Ascending aorta (tissue), 2 donors: ENCODE measurements around the gene TUBB3. TPM values are rescaled to one million over a fixed set of nuclear protein-coding genes. Genes with fewer than 3 reads are reported as not detected.

ENCODE experiments used
- DNase-seq, 2 donors: peaks; one replicate each; pipeline ENCODE4 v3.0.0-alpha.2; 2019; ENCODE audit warnings: low spot score in 2 of 2
- H3K27ac ChIP-seq, 2 donors: fragments of 200-600 bp; sonication (generic); one replicate each; pipeline ENCODE4 v1.5.1; 2016 to 2017; ENCODE audit warnings: mild to moderate bottlenecking in 1 of 2
- H3K27me3 ChIP-seq: fragments of 200-600 bp; sonication (generic); one replicate; pipeline ENCODE4 v1.5.1; 2017
- H3K36me3 ChIP-seq, 2 donors: fragments of 200-600 bp; sonication (generic); one replicate each; pipeline ENCODE4 v1.5.1; 2016
- H3K4me1 ChIP-seq, 2 donors: fragments of 200-600 bp; sonication (generic); one replicate each; pipeline ENCODE4 v1.5.1; 2016 to 2017; ENCODE audit warnings: mild to moderate bottlenecking in 1 of 2
- H3K4me3 ChIP-seq, 2 donors: fragments of 200-600 bp; sonication (generic); one replicate each; pipeline ENCODE4 v1.5.1; 2016 to 2017; ENCODE audit warnings: mild to moderate bottlenecking in 1 of 2
- H3K9me3 ChIP-seq, 2 donors: fragments of 200-600 bp; sonication (generic); one replicate each; pipeline ENCODE4 v1.5.1; 2016
- CTCF ChIP-seq, 3 experiments: fragments of 200-600 bp in 2 of 3; fragments of 450-650 bp in 1 of 3; sonication (generic) in 2 of 3; IDR thresholded peaks; one replicate each; pipeline ENCODE4 v1.5.1; 2016 to 2019; ENCODE audit warnings: antibody characterized with exemption in 3 of 3, mild to moderate bottlenecking in 1 of 3, moderate library complexity in 1 of 3
- intact Hi-C: fragments of 100-400 bp; cut with DNase I; formaldehyde crosslinking; loops from one replicate; pipeline ENCODE4 v1.15.1; 2023
- total RNA-seq: library from RNA; depleted of rRNA; stranded (reverse); fragments of >200 nt; gene quantifications from one replicate; pipeline ENCODE4 v1.1.0, GENCODE V29; 2016

The TUBB3 gene
- total RNA-seq, 1 donor from 2014 or later = 2.3 TPM

- no peak for DNase-seq
- H3K27ac ChIP-seq = no peak overlapping the region
- peaks cover 17 to 56% of the 10 kb centered on the region in 2 donors for H3K36me3 ChIP-seq
- no peak for TF ChIP-seq CTCF (IDR thresholded peaks at IDR 0.05)
- H3K9me3 ChIP-seq = no peaks in the 10 kb centered on the region
- H3K4me3 ChIP-seq = no peak overlapping the region
- no peaks in the 10 kb centered on the region for H3K27me3 ChIP-seq
- intact Hi-C loops = no loop called here
- H3K4me1 ChIP-seq = no peaks in the 10 kb centered on the region
Measured at GRCh38 chr16:89958068-89958467, 34.9 kb downstream of the TUBB3 start.

GRCh38 chr16:89958596-89958995 lies 35.5 kb downstream of the TUBB3 start:
- intact Hi-C loops = no loop called here
- H3K4me3 ChIP-seq = no peak overlapping the region
- H3K27ac ChIP-seq = no peak overlapping the region
- no peak for TF ChIP-seq CTCF (IDR thresholded peaks at IDR 0.05)
- H3K27me3 ChIP-seq = no peaks in the 10 kb centered on the region
- peaks cover 17 to 59% of the 10 kb centered on the region in 2 donors for H3K36me3 ChIP-seq
- H3K9me3 ChIP-seq = no peaks in the 10 kb centered on the region
- no peak for DNase-seq
- no peaks in the 10 kb centered on the region for H3K4me1 ChIP-seq

- intact Hi-C loops = no loop called here
- no peak for DNase-seq
Measured at GRCh38 chr16:89960966-89961365, 37.8 kb downstream of the TUBB3 start.

GRCh38 chr16:89961920-89962319 lies 38.8 kb downstream of the TUBB3 start:
- Histone ChIP-seq H3K36me3 (peaks cover 19 to 57% of the 10 kb centered on the region in 2 donors), H3K9me3 (no peaks in the 10 kb centered on the region), H3K4me1 (no peaks in the 10 kb centered on the region), H3K27me3 (no peaks in the 10 kb centered on the region), H3K27ac (no peak overlapping the region), H3K4me3 (no peak overlapping the region)
- intact Hi-C loops = no loop called here
- no peak for DNase-seq
- no peak for TF ChIP-seq CTCF (IDR thresholded peaks at IDR 0.05)

More at GRCh38 chr16:89960966-89961365, 37.8 kb downstream of the TUBB3 start:
- no peak overlapping the region for H3K4me3 ChIP-seq
- no peaks in the 10 kb centered on the region for H3K4me1 ChIP-seq
- no peak for TF ChIP-seq CTCF (IDR thresholded peaks at IDR 0.05)
- no peaks in the 10 kb centered on the region for H3K27me3 ChIP-seq
- no peak overlapping the region for H3K27ac ChIP-seq
- H3K36me3 ChIP-seq = peaks cover 21 to 63% of the 10 kb centered on the region in 2 donors
- H3K9me3 ChIP-seq = no peaks in the 10 kb centered on the region

- no peak overlapping the region for H3K4me3 ChIP-seq
- H3K36me3 ChIP-seq = peaks cover 12 to 47% of the 10 kb centered on the region in 2 donors
- no peak for DNase-seq
- TF ChIP-seq CTCF (IDR thresholded peaks at IDR 0.05) = no peak
- no peak overlapping the region for H3K27ac ChIP-seq
- no peaks in the 10 kb centered on the region for H3K9me3 ChIP-seq
- H3K27me3 ChIP-seq = no peaks in the 10 kb centered on the region
- no peaks in the 10 kb centered on the region for H3K4me1 ChIP-seq
- intact Hi-C loops = no loop called here
Measured at GRCh38 chr16:89962754-89963498, 39.8 kb downstream of the TUBB3 start.
